PC-3 (cell line): ENCODE measurements around the gene FOXN3. TPM values are rescaled to one million over a fixed set of nuclear protein-coding genes. Genes with fewer than 3 reads are reported as not detected.

Source experiments
- ATAC-seq: fragments of 200-7000 bp; cut with Tn5 transposase; 2 replicates; pipeline ENCODE4 v1.9.1; 2020; ENCODE audit warnings: mild to moderate bottlenecking, moderate library complexity
- BruUV-seq: library from RNA; stranded (reverse); fragments of 400-500 nt; replicated peaks from 2 replicates; lab custom pipeline; 2021; lab: Mats Ljungman, UMichigan
- CTCF ChIA-PET: fragments of 300-600 bp; sonication (Branson Sonifier 250); formaldehyde crosslinking; loops from one replicate; lab custom pipeline; 2022; ENCODE audit warnings: antibody characterized with exemption; lab: Charles Lee
- POLR2A ChIA-PET: fragments of 300-600 bp; sonication (Branson Sonifier 250); formaldehyde crosslinking; loops from one replicate; lab custom pipeline; 2022; ENCODE audit warnings: antibody characterized with exemption; ENCODE audit not compliant: unreplicated experiment; lab: Charles Lee
- DNase-seq: peaks from one replicate; pipeline ENCODE4 v3.0.0-alpha.2; 2015
- H2AFZ ChIP-seq: fragments of 300-600 bp; sonication (generic); 2 replicates; pipeline ENCODE4 v1.6.0; 2016; ENCODE audit warnings: antibody characterized with exemption, low read length
- H3F3A ChIP-seq: fragments of 300-600 bp; sonication (generic); one replicate; pipeline ENCODE4 v1.6.0; 2017; ENCODE audit warnings: antibody characterized with exemption, low read length, control low read depth, mild to moderate bottlenecking; ENCODE audit not compliant: unreplicated experiment
- H3K27ac ChIP-seq: fragments of 300-600 bp; sonication (generic); 2 replicates; pipeline ENCODE4 v1.5.1; 2016; ENCODE audit warnings: mild to moderate bottlenecking, low read length
- H3K27me3 ChIP-seq: fragments of 300-600 bp; sonication (generic); 2 replicates; pipeline ENCODE4 v1.6.1; 2016; ENCODE audit warnings: low read length, mixed read lengths
- H3K36me3 ChIP-seq: fragments of 300-600 bp; sonication (generic); 2 replicates; pipeline ENCODE4 v1.6.1; 2016; ENCODE audit warnings: low read depth, mixed run types, low read length, mixed read lengths
- H3K4me1 ChIP-seq: fragments of 300-600 bp; sonication (generic); 2 replicates; pipeline ENCODE4 v1.5.1; 2016; ENCODE audit warnings: low read length; ENCODE audit not compliant: insufficient read depth
- H3K4me2 ChIP-seq: fragments of 300-600 bp; sonication (generic); 2 replicates; pipeline ENCODE4 v1.6.0; 2016; ENCODE audit warnings: low read length
- H3K4me3 ChIP-seq: fragments of 300-600 bp; sonication (generic); 2 replicates; pipeline ENCODE4 v1.5.1; 2016; ENCODE audit warnings: mild to moderate bottlenecking, low read length, mixed read lengths
- H3K79me2 ChIP-seq: fragments of 300-600 bp; sonication (generic); 2 replicates; pipeline ENCODE4 v1.6.1; 2017; ENCODE audit warnings: low read length, mixed read lengths
- H3K9ac ChIP-seq: fragments of 300-600 bp; sonication (generic); 2 replicates; pipeline ENCODE4 v1.6.0; 2016; ENCODE audit warnings: mild to moderate bottlenecking, low read length
- H3K9me2 ChIP-seq: fragments of 300-600 bp; sonication (generic); replicated peaks from 2 replicates; pipeline ENCODE4 v1.6.1; 2016; ENCODE audit warnings: mixed run types, low read length, mixed read lengths
- H3K9me3 ChIP-seq: fragments of 300-600 bp; sonication (generic); 2 replicates; pipeline ENCODE4 v1.6.1; 2016; ENCODE audit warnings: low read length, mixed read lengths
- H4K20me1 ChIP-seq: fragments of 300-600 bp; sonication (generic); 2 replicates; pipeline ENCODE4 v1.6.1; 2016; ENCODE audit warnings: low read length, mixed read lengths
- CTCF ChIP-seq: fragments of 300-600 bp; sonication (generic); conservative IDR thresholded peaks from 2 replicates; pipeline ENCODE4 v1.5.1; 2017; ENCODE audit warnings: antibody characterized with exemption, low read depth, mild to moderate bottlenecking, low read length
- EZH2 ChIP-seq: fragments of 300-600 bp; sonication (generic); IDR thresholded peaks from one replicate; pipeline ENCODE4 v1.6.1; 2017; ENCODE audit warnings: antibody characterized with exemption, mild to moderate bottlenecking, low read length; ENCODE audit not compliant: unreplicated experiment
- EZH2phosphoT487 ChIP-seq: fragments of 300-600 bp; sonication (generic); IDR thresholded peaks from 2 replicates; pipeline ENCODE4 v1.6.1; 2018; ENCODE audit warnings: mild to moderate bottlenecking, antibody characterized with exemption, low read length, borderline replicate concordance
- intact Hi-C: fragments of 100-400 bp; cut with micrococcal nuclease; formaldehyde crosslinking; loops from 2 replicates; pipeline ENCODE4 v1.9.0; 2023
- total RNA-seq: library from RNA; depleted of rRNA; stranded (reverse); fragments of >200 nt; gene quantifications from 2 replicates; pipeline ENCODE4 v1.2.3, GENCODE V29; 2014

The FOXN3 gene
- total RNA-seq, 1 experiment from 2014 or later = 13.3 TPM

GRCh38 chr14:89262041-89262440, 155.0 kb downstream of the FOXN3 start:
- H3K27ac ChIP-seq = no peak overlapping the region
- H3K27me3 ChIP-seq = no peaks in the 10 kb centered on the region
- H3K9me3 ChIP-seq = no peaks in the 10 kb centered on the region
- no peak for DNase-seq
- no TSS peak for BruUV-seq
- H3K36me3 ChIP-seq = no peaks in the 10 kb centered on the region
- no peaks in the 10 kb centered on the region for H4K20me1 ChIP-seq
- no peaks in the 10 kb centered on the region for H3F3A ChIP-seq
- H3K4me2 ChIP-seq = no peak overlapping the region
- H3K4me3 ChIP-seq = no peak overlapping the region
- intact Hi-C loops = no loop called here
- ATAC-seq = no peak
- ChIA-PET CTCF (no interaction called here), POLR2A (no interaction called here)
- H3K9me2 ChIP-seq = no peaks in the 10 kb centered on the region
- H2AFZ ChIP-seq = no peak overlapping the region
- H3K79me2 ChIP-seq = no peaks in the 10 kb centered on the region
- no peak overlapping the region for H3K9ac ChIP-seq
- TF ChIP-seq EZH2phosphoT487 (no peak), EZH2 (no peak), CTCF (no peak)
- H3K4me1 ChIP-seq = no peaks in the 10 kb centered on the region

GRCh38 chr14:89260898-89261297, 156.1 kb downstream of the FOXN3 start:
- DNase-seq (no peak), ATAC-seq (no peak)
- Histone ChIP-seq H3K4me1 (no peaks in the 10 kb centered on the region), H3K9me2 (no peaks in the 10 kb centered on the region), H2AFZ (no peak overlapping the region), H3K9me3 (no peaks in the 10 kb centered on the region), H3K36me3 (no peaks in the 10 kb centered on the region), H3K27ac (no peak overlapping the region), H3K4me2 (no peak overlapping the region), H3K9ac (no peak overlapping the region), H4K20me1 (no peaks in the 10 kb centered on the region), H3K79me2 (no peaks in the 10 kb centered on the region), H3K27me3 (no peaks in the 10 kb centered on the region), H3K4me3 (no peak overlapping the region), H3F3A (no peaks in the 10 kb centered on the region)
- intact Hi-C loops = no loop called here
- ChIA-PET POLR2A (no interaction called here), CTCF (no interaction called here)
- BruUV-seq = no TSS peak
- TF ChIP-seq EZH2 (no peak), EZH2phosphoT487 (no peak), CTCF (no peak)

- ChIA-PET POLR2A (no interaction called here), CTCF (no interaction called here)
- no peak overlapping the region for H3K27ac ChIP-seq
- no peak overlapping the region for H3K4me2 ChIP-seq
- H3K27me3 ChIP-seq = no peaks in the 10 kb centered on the region
- no peaks in the 10 kb centered on the region for H3F3A ChIP-seq
- no TSS peak for BruUV-seq
- intact Hi-C loops = no loop called here
- no peak overlapping the region for H3K4me3 ChIP-seq
- no peak for DNase-seq
- no peak overlapping the region for H2AFZ ChIP-seq
- H3K79me2 ChIP-seq = no peaks in the 10 kb centered on the region
- no peaks in the 10 kb centered on the region for H3K36me3 ChIP-seq
- no peaks in the 10 kb centered on the region for H4K20me1 ChIP-seq
- H3K4me1 ChIP-seq = no peaks in the 10 kb centered on the region
- H3K9me3 ChIP-seq = no peaks in the 10 kb centered on the region
- no peaks in the 10 kb centered on the region for H3K9me2 ChIP-seq
- no peak for ATAC-seq
- H3K9ac ChIP-seq = no peak overlapping the region
- TF ChIP-seq EZH2phosphoT487 (no peak), EZH2 (no peak), CTCF (no peak)
These were observed 157.0 kb downstream of the FOXN3 start for GRCh38 chr14:89259951-89260609.
